CD4-positive, alpha-beta T cell (primary cell): ENCODE measurements around the gene FKBP9. TPM values are rescaled to one million over a fixed set of nuclear protein-coding genes. Genes with fewer than 3 reads are reported as not detected.
"Not testable (repeated sequence)": the region's sequence is repeated elsewhere in the genome, so short reads cannot be mapped to it uniquely, and the experiment has no call there.

Source experiments
- ATAC-seq: fragments of 200-7000 bp; cut with Tn5 transposase; one replicate; pipeline ENCODE4 v1.10.0; 2022; ENCODE audit warnings: mild to moderate bottlenecking; ENCODE audit not compliant: poor library complexity
- CTCF ChIA-PET: fragments of 350-600 bp; sonication (Branson Sonifier 250); formaldehyde crosslinking; loops from one replicate; lab custom pipeline; 2021; ENCODE audit warnings: antibody characterized with exemption, inconsistent platforms; lab: Charles Lee
- POLR2A ChIA-PET: fragments of 350-600 bp; sonication (Branson Sonifier 250); formaldehyde crosslinking; loops from one replicate; lab custom pipeline; 2021; ENCODE audit warnings: antibody characterized with exemption, inconsistent platforms; lab: Charles Lee
- DNase-seq, 14 experiments: peaks; one replicate each; pipeline ENCODE4 v3.0.0-alpha.2; 2013 to 2020; ENCODE audit warnings: mixed read lengths in 2 of 14
- H3K27ac ChIP-seq, 2 donors: one replicate each; pipeline versions ENCODE4 v1.5.1 to v1.7.0; 2013; ENCODE audit warnings: low read length in 2 of 2, low read depth in 1 of 2, mild to moderate bottlenecking in 1 of 2
- H3K27me3 ChIP-seq, 2 experiments: 1 replicate in 1 of 2; 2 replicates in 1 of 2; pipeline versions ENCODE4 v1.6.1 to v1.7.0; 2013; ENCODE audit warnings: low read length in 2 of 2, control low read depth in 1 of 2, mild to moderate bottlenecking in 1 of 2, moderate library complexity in 1 of 2; ENCODE audit not compliant: insufficient read depth in 2 of 2, control insufficient read depth in 1 of 2
- H3K36me3 ChIP-seq: one replicate; pipeline ENCODE4 v1.6.1; 2013; ENCODE audit warnings: low read length, control low read depth; ENCODE audit not compliant: insufficient read depth
- H3K4me1 ChIP-seq: one replicate; pipeline ENCODE4 v1.6.1; 2013; ENCODE audit warnings: low read length, control low read depth; ENCODE audit not compliant: insufficient read depth
- H3K4me3 ChIP-seq: one replicate; pipeline ENCODE4 v1.5.1; 2013; ENCODE audit warnings: mild to moderate bottlenecking, low read length, moderate library complexity
- H3K9me3 ChIP-seq, 2 experiments: 1 replicate in 1 of 2; 2 replicates in 1 of 2; pipeline versions ENCODE4 v1.6.1 to v1.7.0; 2013; ENCODE audit warnings: low read length in 2 of 2, mild to moderate bottlenecking in 2 of 2, control low read depth in 1 of 2, moderate library complexity in 1 of 2; ENCODE audit not compliant: control insufficient read depth in 1 of 2, insufficient read depth in 1 of 2
- H3K27ac Mint-ChIP-seq: one replicate; pipeline ENCODE4 v1.8.0; 2020; ENCODE audit warnings: mixed read lengths
- H3K27me3 Mint-ChIP-seq: one replicate; pipeline ENCODE4 v1.8.0; 2021; ENCODE audit warnings: mixed read lengths
- H3K36me3 Mint-ChIP-seq: one replicate; pipeline ENCODE4 v1.8.0; 2021; ENCODE audit warnings: low read depth, mixed read lengths
- H3K4me1 Mint-ChIP-seq: one replicate; pipeline ENCODE4 v1.8.0; 2021; ENCODE audit warnings: low read depth, mixed read lengths
- H3K4me3 Mint-ChIP-seq: one replicate; pipeline ENCODE4 v1.8.0; 2020; ENCODE audit warnings: mild to moderate bottlenecking, mixed read lengths
- H3K9me3 Mint-ChIP-seq: one replicate; pipeline ENCODE4 v1.8.0; 2020; ENCODE audit warnings: mixed read lengths
- intact Hi-C, 2 experiments: fragments of 100-400 bp; cut with DNase I in 1 of 2; cut with micrococcal nuclease in 1 of 2; formaldehyde crosslinking; loops; one replicate each; pipeline versions ENCODE4 v1.15.1 to v1.9.0; 2023 to 2025; cut with DNase I, micrococcal nuclease
- total RNA-seq, 174 experiments: library from RNA in 2 of 174; stranded (reverse) in 2 of 174; gene quantifications; one replicate each; pipeline ENCODE4 v1.2.3 and lab custom pipeline; 2021 to 2026

The FKBP9 gene
- total RNA-seq, 2 experiments from 2014 or later: not detected

DNA sequence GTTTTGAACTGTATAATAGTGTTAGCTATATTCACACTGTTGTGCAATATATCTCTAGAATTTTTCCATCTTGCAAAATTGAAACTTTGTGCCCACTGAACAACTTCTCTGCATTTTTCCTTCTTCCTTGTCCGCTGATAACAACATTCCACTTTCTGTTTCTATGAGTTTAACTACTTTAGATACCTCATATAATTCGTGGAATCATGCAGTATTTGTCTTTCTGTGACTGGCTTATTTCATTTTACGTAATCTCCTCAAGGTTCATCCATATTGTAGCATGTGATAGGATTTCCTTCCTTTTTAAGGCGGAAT, 10.0 kb downstream of the FKBP9 start:
- H3K27ac ChIP-seq, H3K27me3 Mint-ChIP-seq: not testable (repeated sequence)

DNA sequence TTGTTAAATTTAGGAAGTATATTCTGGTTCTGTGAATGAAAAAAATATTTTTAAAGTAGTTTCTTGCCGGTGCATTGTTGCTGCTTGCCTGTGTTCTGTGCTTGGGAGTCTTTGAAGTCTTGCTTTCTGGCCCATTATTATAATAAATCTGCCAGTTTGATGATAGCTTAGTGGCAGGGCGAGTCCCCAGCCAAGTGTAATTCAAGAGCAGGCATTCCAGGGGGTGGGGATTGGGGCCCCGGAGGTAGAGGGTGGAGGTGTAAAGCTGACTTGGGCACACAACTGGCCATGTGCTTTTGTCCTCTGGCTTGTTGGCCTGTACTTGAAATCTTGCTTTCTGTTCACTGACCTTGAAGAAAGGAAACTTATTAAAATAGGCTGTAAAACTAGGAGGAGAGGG, 14.7 kb downstream of the FKBP9 start:
- H3K27me3 Mint-ChIP-seq, intact Hi-C loops, H3K36me3 ChIP-seq, H3K9me3 ChIP-seq, H3K4me3 Mint-ChIP-seq, H3K36me3 Mint-ChIP-seq, CTCF ChIA-PET, DNase-seq, H3K4me1 ChIP-seq, H3K4me1 Mint-ChIP-seq, H3K4me3 ChIP-seq, H3K9me3 Mint-ChIP-seq, H3K27ac ChIP-seq, H3K27ac Mint-ChIP-seq, ATAC-seq, POLR2A ChIA-PET, H3K27me3 ChIP-seq: not testable (repeated sequence)

More for the DNA sequence above, 10.0 kb downstream of the FKBP9 start:
- H3K27me3 ChIP-seq, intact Hi-C loops, H3K36me3 Mint-ChIP-seq, H3K4me1 ChIP-seq, H3K4me3 ChIP-seq, H3K4me3 Mint-ChIP-seq, H3K27ac Mint-ChIP-seq, POLR2A ChIA-PET, H3K9me3 ChIP-seq, CTCF ChIA-PET, H3K9me3 Mint-ChIP-seq, DNase-seq, ATAC-seq, H3K4me1 Mint-ChIP-seq, H3K36me3 ChIP-seq: not testable (repeated sequence)

DNA sequence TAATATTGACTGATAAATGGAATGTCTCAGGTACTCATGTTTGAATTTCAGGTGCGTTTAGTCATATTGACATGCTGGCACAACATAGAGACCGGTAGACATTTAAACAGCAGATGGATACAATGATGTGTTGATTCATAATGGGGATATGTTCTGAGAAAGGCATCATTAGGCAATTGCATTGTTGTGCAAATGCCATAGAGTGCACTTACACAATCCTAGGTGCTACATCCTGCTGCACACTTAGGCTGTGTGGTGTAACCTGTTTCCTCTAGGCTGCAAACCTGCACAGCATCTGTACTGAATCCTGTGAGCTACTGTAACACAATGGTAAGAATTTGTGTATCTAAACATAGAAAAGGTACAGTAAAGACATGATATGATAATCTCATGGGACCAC, 19.9 kb downstream of the FKBP9 start:
- H3K4me1 Mint-ChIP-seq, H3K36me3 ChIP-seq, H3K4me3 Mint-ChIP-seq, H3K36me3 Mint-ChIP-seq, DNase-seq, H3K9me3 ChIP-seq, H3K27me3 ChIP-seq, H3K27me3 Mint-ChIP-seq, CTCF ChIA-PET, POLR2A ChIA-PET, H3K27ac Mint-ChIP-seq, H3K9me3 Mint-ChIP-seq, ATAC-seq, H3K4me3 ChIP-seq, H3K4me1 ChIP-seq, intact Hi-C loops, H3K27ac ChIP-seq: not testable (repeated sequence)

DNA sequence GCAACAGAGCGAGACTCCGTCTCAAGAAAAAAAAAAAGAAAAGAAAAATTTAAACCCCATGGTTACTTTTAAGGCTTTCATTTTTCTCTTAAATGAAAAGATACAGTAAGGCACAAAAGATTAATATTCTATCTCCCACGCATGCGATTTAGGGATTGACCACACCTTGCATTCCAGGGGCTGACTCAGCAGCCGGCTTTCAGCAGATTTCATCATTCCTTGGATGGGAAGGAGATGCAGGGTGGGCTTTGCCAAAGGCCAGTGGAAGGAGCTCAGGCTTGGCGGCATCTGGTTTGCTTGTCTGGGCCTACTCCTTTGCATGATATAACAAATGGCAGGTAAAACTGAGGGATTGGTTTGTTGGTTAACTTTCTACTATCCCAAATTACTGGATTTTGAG, 22.0 kb downstream of the FKBP9 start:
- H3K27ac Mint-ChIP-seq, H3K36me3 Mint-ChIP-seq, H3K36me3 ChIP-seq, H3K9me3 Mint-ChIP-seq, DNase-seq, intact Hi-C loops, CTCF ChIA-PET, H3K4me1 ChIP-seq, H3K27ac ChIP-seq, H3K4me3 ChIP-seq, ATAC-seq, H3K9me3 ChIP-seq, H3K4me3 Mint-ChIP-seq, H3K4me1 Mint-ChIP-seq, H3K27me3 ChIP-seq, H3K27me3 Mint-ChIP-seq, POLR2A ChIA-PET: not testable (repeated sequence)

DNA sequence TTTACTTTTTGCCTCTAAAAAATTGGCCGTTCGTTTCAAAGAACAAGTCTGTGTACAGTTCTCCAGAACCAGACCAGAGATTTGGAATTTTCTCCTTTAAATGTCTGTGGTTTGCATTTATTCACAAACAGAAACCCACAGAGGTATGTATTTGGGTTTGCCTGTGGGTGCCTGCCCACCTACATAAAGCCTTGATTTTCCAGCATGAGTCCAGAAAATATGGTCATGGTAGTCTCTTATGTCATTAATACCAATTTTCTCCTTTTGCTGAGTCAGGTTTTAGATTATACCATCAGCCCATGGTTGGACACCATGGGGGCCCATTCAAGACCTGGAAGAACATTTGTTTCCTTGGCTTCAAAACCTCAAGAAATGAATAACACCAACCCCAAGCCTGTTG, 22.7 kb downstream of the FKBP9 start:
- H3K27me3 Mint-ChIP-seq, CTCF ChIA-PET, intact Hi-C loops, H3K27me3 ChIP-seq, POLR2A ChIA-PET, H3K4me3 Mint-ChIP-seq, H3K9me3 Mint-ChIP-seq, H3K27ac ChIP-seq, H3K36me3 ChIP-seq, H3K4me1 ChIP-seq, H3K9me3 ChIP-seq, H3K36me3 Mint-ChIP-seq, H3K4me3 ChIP-seq, H3K27ac Mint-ChIP-seq, DNase-seq, ATAC-seq, H3K4me1 Mint-ChIP-seq: not testable (repeated sequence)

DNA sequence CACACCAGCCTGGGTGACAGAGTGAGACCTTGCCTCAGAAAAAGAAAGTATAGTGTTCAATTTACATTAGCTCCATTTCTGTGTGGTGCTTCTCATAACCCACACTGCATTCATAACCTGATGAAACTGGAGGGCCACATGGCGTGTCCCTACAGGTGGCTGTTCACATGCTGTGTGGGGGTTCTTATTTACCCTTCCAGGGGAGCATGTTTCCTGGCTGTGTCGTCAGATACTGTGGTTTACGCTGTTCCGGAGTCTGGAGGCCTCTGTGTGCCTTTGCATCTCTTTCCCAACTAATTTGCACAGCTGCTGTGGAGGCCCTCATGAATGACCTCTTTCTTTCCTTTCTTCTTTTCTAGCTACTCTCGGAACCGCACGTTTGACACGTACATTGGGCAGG, 30.9 kb downstream of the FKBP9 start:
- H3K9me3 Mint-ChIP-seq, H3K4me1 ChIP-seq, H3K9me3 ChIP-seq, intact Hi-C loops, H3K27me3 ChIP-seq, DNase-seq, H3K36me3 ChIP-seq, H3K4me3 ChIP-seq, ATAC-seq, H3K36me3 Mint-ChIP-seq, H3K4me3 Mint-ChIP-seq, H3K27ac ChIP-seq, H3K27ac Mint-ChIP-seq, CTCF ChIA-PET: not testable (repeated sequence)
- POLR2A ChIA-PET: interaction anchor here (0.8 kb wide), 1 partner anchor 97 kb away, joined by 3 read pairs; no protein-coding TSS in a partner anchor
- Mint-ChIP-seq H3K27me3 (peaks cover 22% of the 10 kb centered on the region), H3K4me1 (peaks cover 22% of the 10 kb centered on the region)

DNA sequence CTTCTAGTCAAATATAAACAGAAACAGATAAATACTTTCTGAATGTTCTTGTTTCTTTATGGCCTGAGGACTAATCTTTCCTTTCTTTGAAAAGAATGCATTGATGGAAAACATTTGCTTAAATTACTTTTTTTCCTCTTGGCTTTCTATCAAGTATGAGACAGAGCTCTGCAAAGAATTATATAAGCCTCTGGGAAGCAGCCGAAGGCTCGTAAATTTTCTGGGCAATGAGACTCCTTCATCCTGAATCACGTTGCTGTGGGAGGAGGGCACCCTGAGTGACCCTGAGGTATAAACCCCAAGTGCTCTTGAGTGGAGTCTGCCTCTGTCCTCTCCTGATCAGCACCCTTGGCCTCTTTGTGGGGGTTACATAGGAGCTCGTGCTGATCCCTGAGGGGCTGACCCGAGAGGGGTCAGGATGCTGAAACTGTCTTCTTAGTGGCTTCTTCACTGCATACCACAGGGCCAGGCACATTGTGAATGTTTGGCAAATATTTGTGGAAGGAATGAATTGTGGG, 33.9 kb downstream of the FKBP9 start:
- H3K27me3 ChIP-seq, CTCF ChIA-PET, H3K9me3 Mint-ChIP-seq, ATAC-seq, DNase-seq, H3K27ac ChIP-seq, H3K4me3 Mint-ChIP-seq, intact Hi-C loops, POLR2A ChIA-PET, H3K4me1 ChIP-seq, H3K36me3 Mint-ChIP-seq, H3K9me3 ChIP-seq, H3K36me3 ChIP-seq, H3K27ac Mint-ChIP-seq, H3K4me3 ChIP-seq: not testable (repeated sequence)
- Mint-ChIP-seq H3K27me3 (peaks cover 22% of the 10 kb centered on the region), H3K4me1 (peaks cover 25% of the 10 kb centered on the region)
